ENCODE data around the gene COG1.

DNA sequence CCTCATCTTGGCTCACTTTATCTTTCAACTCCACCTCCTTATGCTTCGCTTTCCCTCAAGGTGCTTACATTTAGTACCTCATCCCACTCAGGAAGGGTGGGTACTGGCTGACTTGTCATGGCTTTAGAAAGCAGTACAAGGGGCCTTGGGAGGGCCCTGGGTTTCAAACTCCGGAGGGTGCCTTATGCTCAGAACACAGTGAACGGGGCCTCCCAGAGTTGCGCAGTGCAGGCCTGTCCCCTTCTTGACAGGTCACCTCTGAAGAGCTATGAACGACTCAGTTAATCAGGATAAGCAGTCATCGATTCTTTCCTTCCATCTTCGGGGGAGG, 6.0 kb downstream of the COG1 start:
- TF ChIP-seq CTCF (conservative IDR thresholded peaks at IDR 0.05 in 1 of 2, IDR thresholded peaks at IDR 0.05 in 1 of 2; ENCODE audit: extremely low read depth in 1 of 2, insufficient read depth in 1 of 2, low read depth in 1 of 2, low read length in 2 of 2) (no peak), EZH2 (IDR thresholded peaks at IDR 0.05; ENCODE audit: borderline replicate concordance, low read length) (no peak)
